Measurements from ENCODE around the gene CNPPD1. TPM values are rescaled to one million over a fixed set of nuclear protein-coding genes. Genes with fewer than 3 reads are reported as not detected.

Gene CNPPD1
- total RNA-seq, 1 donor from 2014 or later, result 67.6 TPM

GRCh38 chr2:219183151-219183772, 6.5 kb upstream of the CNPPD1 start:
- intact Hi-C loops (cut with DNase I), result no loop called here
- no peak for DNase-seq (ENCODE audit: low spot score)

GRCh38 chr2:219182331-219183150, 5.8 kb upstream of the CNPPD1 start:
- intact Hi-C loops (cut with DNase I), result no loop called here
- no peak for DNase-seq (ENCODE audit: low spot score)

- no peak for DNase-seq (ENCODE audit: low spot score)
- intact Hi-C loops (cut with DNase I), result no loop called here
Measured at GRCh38 chr2:219181531-219181930, 4.8 kb upstream of the CNPPD1 start.

GRCh38 chr2:219180961-219181360, 4.2 kb upstream of the CNPPD1 start:
- intact Hi-C loops (cut with DNase I), result no loop called here
- DNase-seq (ENCODE audit: low spot score), result no peak

- intact Hi-C loops (cut with DNase I), result loop anchor here (2.0 to 5.0 kb wide), 2 partner anchors 39 to 207 kb away; partner anchors contain the start of genes ABCB6 and DNPEP
- no peak for DNase-seq (ENCODE audit: low spot score)
Measured at GRCh38 chr2:219179601-219180465, 3.1 kb upstream of the CNPPD1 start.

GRCh38 chr2:219178377-219179175, 1.9 kb upstream of the CNPPD1 start:
- DNase-seq (ENCODE audit: low spot score), result peak; percentile 83
- intact Hi-C loops (cut with DNase I), result loop anchor here (2.0 to 5.0 kb wide), 2 partner anchors 40 to 209 kb away; partner anchors contain the start of genes ABCB6 and DNPEP

GRCh38 chr2:219177552-219178376, 1.0 kb upstream of the CNPPD1 start, which contains the start of gene RETREG2:
TSS of gene RETREG2 (plus strand) at chr2:219178275. CDS start at chr2:219178353, 78 bp downstream.
- peak; percentile 92 for DNase-seq (ENCODE audit: low spot score)
- intact Hi-C loops (cut with DNase I), result loop anchor here (1.0 to 5.0 kb wide), 5 partner anchors 17 to 210 kb away; partner anchors contain the start of genes ABCB6, DNAJB2, DNPEP and NHEJ1

GRCh38 chr2:219175928-219176817, 552 bp downstream of the CNPPD1 start:
- intact Hi-C loops (cut with DNase I), result loop anchor here (1.0 to 5.0 kb wide), 3 partner anchors 31 to 211 kb away; partner anchors contain the start of genes DNPEP and ZFAND2B
- peak; percentile 80 for DNase-seq (ENCODE audit: low spot score)

- intact Hi-C loops (cut with DNase I), result loop anchor here (5.0 kb wide), 1 partner anchor 212 kb away; the partner anchor contains the start of gene DNPEP
Measured at GRCh38 chr2:219175486-219175885, 1.2 kb downstream of the CNPPD1 start.

GRCh38 chr2:219174801-219175200, 1.9 kb downstream of the CNPPD1 start:
- no peak for DNase-seq (ENCODE audit: low spot score)
- intact Hi-C loops (cut with DNase I), result loop anchor here (5.0 kb wide), 1 partner anchor 212 kb away; the partner anchor contains the start of gene DNPEP

More at GRCh38 chr2:219175486-219175885, 1.2 kb downstream of the CNPPD1 start:
- no peak for DNase-seq (ENCODE audit: low spot score)

- DNase-seq (ENCODE audit: low spot score), result no peak
- intact Hi-C loops (cut with DNase I), result no loop called here
Measured at GRCh38 chr2:219174146-219174545, 2.6 kb downstream of the CNPPD1 start.

- DNase-seq (ENCODE audit: low spot score), result no peak
- intact Hi-C loops (cut with DNase I), result no loop called here
Measured at GRCh38 chr2:219173176-219173575, 3.5 kb downstream of the CNPPD1 start.

- DNase-seq (ENCODE audit: low spot score), result no peak
- intact Hi-C loops (cut with DNase I), result no loop called here
Measured at GRCh38 chr2:219172231-219173154, 4.2 kb downstream of the CNPPD1 start.

GRCh38 chr2:219171231-219171651, 5.5 kb downstream of the CNPPD1 start:
- no peak for DNase-seq (ENCODE audit: low spot score)
- intact Hi-C loops (cut with DNase I), result no loop called here

- intact Hi-C loops (cut with DNase I), result no loop called here
- no peak for DNase-seq (ENCODE audit: low spot score)
Measured at GRCh38 chr2:219169930-219170654, 6.6 kb downstream of the CNPPD1 start, which contains the start of gene SLC23A3. TSS of gene SLC23A3 (minus strand) at chr2:219170029. CDS start at chr2:219169984, 45 bp downstream.

All from cardiac septum (tissue), 1 donor.